Measurements from ENCODE around the gene KDM5A.
"Not testable (repeated sequence)": the region's sequence is repeated elsewhere in the genome, so short reads cannot be mapped to it uniquely, and the experiment has no call there.

KDM5A gene

DNA sequence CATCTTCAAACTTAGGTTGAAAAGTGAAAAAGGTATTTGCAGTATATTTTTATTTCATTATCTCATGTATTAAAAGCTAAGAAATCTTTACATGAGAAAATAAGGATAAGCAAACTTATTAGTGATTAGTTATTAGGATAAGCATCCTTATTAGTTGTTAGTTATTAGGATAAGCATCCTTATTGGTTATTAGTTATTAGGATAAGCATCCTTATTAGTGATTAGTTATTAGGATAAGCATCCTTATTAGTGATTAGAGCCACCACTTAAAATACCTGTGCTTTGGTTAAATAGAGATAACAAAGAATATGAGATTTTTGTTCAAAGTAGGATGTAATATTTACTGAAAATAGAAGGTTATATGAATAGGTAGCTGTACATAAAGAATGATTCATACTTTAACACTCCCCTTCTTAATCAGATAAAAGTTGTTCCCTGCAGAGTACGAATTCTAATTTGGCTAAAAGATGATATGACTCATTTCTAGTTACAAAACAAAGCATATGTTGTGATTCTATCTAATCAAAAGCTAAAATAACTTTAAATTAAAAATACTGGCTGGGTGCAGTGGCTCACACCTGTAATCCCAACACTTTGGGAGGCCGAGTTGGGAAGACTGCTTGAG lies 56.4 kb downstream of the KDM5A start:
- no peak for DNase-seq

DNA sequence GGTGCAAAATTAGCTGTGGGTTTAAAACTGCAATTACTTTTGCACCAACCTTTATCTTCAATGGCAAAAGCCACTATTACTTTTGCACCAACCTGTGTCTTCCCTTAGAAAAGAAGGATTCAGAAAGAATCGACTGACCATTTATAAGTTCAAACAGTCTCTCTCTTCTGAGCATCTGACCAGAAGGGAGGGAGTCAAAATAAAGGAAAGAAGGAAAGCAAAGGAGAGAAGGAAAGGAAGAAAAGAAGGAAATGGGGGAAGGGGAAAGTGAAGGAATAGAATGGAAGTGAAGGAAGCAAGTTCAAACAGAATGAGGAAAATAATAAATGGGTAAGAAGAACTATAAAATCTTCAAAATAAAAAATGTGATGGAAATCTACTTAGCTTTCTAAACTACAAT lies 57.8 kb downstream of the KDM5A start:
- no peak for DNase-seq

DNA sequence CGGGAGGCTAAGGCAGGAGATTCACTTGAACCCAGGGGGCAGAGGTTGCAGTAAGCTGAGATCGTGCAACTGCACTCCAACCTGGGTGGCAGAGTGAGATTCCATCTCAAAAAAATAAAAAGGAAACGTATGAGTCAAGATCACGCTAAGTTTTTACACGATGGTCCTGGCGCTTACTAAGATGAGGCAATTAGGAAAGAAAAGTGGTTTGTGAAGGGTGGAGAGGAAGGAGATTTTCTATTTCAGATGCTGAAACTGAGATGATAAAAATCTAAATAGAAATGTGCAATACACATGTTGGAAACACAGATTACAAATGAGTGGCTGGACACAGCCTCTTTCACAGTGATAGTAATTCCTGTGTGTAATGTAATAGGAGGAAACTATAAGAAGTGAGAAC lies 63.2 kb downstream of the KDM5A start:
- no peak for DNase-seq

DNA sequence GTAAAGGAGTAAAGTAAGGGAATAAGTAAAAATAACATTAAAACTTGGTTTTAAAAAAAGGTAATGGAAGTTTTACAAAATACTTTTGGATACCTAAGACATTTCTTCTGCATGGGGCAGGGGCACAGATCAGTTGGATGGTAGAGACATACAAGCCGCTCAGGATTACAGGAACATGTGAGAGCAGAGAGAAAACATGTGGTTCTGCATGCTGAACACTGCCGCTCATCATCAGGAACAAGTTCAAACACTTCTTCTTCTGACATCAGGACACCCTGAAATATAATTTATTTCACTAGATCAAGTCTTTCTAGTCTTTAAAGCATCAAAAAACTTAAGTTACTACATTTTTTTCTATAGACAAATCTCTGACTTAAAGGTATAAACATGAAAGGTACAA lies 65.6 kb downstream of the KDM5A start:
- DNase-seq: no peak

DNA sequence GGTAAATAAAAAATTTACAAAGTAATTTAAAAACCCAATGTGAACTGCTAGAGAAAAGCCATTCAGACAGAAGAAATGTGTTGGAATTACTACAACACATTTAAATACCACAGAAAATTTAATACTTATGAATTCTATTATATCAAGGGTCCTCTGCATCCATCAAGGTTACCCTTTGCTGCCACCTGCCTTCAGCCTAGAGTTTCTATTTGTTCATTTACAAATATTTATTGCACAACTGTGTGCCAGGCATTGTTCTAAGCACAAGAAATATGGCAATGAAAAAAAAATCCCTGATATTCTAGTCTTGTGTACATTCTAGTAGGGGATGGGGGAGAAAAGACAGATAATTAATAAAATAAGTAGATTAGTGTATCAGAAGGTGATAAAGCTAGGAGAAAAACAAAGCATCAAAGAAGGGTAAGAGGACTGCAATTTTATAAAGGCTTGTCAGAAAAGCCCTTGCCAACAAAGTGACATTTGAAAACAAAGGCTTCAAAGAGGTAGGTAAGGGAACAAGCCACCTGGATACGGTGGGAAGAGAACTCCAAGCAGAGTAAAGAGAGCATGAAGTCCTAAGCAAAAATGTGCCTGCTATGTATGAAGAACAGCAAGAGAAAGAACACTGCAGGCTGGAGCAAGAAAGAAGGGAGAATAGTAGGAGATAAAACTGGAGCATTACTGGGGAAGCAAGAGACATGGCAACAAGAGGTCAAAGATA lies 67.4 kb downstream of the KDM5A start:
- no peak for DNase-seq

DNA sequence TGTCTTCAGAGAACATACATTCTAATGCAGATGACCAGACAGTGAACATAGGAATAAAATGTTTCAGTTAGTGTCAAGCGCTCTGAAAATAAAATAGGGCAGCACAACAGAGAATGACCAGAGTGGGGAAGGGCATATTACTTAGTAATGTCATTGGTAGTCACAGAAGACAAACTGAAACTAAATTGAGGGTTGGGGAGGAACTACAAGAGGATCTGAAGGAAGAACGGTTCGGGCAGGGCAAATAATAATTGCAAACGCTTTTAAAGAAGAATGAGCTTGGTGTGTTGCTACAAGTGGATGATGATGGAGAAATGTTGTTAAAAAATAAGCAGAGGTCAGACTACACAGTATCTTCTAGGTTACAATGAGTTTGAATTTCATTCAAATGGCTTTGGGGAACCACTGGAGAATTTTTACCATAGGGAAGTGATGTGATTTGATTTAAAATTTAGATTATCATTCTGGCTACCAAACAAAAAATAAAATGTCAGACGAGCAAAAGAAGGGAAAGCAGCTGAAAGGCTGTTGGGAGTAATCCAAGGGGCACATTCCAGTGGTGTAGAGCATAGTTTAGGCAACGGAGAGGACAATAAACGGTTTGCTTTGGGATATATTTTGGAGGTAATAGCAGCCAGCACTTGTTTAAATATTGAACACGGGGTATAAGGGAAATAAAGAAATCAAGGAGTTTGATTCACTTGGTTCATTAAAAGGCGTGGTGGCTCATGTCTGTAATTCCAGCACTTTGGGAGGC lies 70.2 kb downstream of the KDM5A start:
- no peak for DNase-seq

DNA sequence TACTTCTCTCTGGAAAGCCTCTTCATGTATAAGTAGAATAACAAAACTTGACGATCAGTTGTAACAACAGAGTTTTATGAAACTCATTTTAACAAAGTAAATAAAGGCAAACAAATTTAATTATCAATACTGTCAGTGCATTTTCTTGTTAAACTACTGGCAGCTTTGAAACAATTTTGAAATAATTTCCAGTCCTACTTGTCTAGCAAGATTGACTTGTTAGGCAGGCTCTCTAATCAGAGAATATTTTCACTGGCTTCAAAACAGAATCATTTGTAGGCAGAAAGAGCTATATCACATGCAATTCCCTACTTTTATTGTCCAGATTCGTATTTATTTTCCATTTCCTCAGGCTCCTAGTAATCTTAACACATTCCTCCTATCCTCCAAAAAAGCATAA lies 80.6 kb downstream of the KDM5A start:
- no peak for DNase-seq

DNA sequence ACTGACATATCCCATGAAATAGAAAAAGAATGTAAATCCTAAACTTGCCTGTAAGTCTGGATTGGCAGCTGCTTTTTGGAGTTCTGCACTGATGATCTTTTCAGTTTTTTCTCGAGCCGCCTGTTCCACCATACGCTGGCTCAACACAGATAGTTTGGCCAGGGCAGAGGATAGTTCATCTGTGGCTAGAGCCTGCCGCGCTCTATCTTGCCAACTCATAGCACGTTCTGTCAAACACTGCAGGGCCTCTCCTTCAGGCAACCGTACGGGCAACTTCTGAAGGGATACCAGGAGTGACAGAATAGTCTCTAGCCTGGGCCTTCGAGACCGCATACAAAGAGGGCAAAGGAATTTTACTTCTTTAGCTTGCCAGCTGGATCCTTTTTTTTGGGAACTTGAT lies 81.7 kb downstream of the KDM5A start:
- DNase-seq: no peak

DNA sequence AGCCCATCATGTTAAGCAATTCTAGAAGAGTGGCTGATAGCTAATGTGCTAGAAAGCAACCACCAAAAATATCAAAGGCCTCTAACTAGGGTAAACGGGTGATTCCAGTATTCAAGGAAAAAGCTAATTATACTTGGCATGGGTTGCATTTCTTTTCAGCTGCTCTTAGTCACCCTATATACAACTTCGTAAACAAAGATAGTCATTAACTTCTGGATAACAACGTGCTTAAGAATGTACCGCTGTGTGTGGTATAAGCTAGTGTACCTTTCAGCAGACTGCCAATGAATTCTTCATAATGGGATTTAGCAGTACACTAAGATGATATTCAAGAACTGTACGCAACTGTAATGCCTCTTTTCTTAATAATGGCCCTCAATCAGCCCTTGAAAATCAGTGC lies 84.3 kb downstream of the KDM5A start:
- DNase-seq: no peak

DNA sequence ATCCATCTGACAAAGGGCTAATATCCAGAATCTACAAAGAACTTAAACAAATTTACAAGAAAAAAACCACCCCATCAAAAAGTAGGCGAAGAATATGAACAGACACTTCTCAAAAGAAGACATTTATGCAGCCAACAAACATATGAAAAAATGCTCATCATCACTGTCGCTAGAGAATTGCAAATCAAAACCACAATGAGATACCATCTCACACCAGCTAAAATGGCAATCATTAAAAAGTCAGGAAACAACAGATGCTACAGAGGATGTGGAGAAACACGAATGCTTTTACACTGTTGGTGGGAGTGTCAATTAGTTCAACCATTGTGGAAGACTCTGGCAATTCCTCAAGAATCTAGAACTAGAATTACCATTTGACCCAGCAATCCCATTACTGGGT lies 86.4 kb downstream of the KDM5A start:
- DNase-seq: not testable (repeated sequence)

DNA sequence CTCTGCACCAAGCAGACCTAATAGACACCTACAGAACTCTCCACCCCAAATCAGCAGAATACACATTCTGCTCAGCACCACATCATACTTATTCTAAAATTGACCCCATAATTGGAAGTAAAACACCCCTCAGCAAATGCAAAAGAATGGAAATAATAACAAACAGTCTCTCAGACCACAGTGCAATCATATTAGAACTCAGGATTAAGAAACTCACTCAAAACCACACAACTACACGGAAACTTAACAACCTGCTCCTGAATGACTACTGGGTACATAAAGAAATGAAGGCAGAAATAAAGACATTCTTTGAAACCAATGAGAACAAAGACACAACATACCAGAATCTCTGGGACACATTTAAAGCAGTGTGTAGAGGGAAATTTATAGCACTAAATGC lies 89.0 kb downstream of the KDM5A start:
- not testable (repeated sequence) for DNase-seq

DNA sequence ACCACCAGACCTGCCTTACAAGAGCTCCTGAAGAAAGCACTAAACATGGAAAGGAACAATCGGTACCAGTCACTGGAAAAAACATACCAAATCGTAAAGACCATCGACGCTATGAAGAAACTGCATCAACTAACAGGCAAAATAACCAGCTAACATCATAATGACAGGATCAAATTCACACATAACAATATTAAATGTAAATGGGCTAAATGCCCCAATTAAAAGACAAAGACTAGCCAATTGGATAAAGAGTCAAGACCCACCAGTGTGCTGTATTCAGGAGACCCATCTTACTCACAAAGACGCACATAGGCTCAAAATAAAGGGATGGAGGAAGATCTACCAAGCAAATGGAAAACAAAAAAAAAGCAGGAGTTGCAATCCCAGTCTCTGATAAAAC lies 89.6 kb downstream of the KDM5A start:
- DNase-seq: not testable (repeated sequence)

DNA sequence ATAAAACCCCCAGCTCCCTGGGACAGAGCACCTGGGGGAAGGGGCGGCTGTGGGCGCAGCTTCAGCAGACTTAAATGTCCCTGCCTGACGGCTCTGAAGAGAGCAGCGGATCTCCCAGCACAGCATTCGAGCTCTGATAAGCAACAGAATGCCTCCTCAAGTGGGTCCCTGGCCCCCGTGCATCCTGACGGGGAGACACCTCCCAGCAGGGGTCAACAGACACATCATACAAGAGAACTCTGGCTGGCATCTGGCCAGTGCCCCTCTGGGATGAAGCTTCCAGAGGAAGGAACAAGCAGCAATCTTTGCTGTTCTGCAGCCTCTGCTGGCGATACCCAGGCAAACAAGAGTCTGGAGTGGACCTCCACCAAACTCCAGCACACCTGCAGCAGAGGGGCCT lies 91.1 kb downstream of the KDM5A start:
- not testable (repeated sequence) for DNase-seq

DNA sequence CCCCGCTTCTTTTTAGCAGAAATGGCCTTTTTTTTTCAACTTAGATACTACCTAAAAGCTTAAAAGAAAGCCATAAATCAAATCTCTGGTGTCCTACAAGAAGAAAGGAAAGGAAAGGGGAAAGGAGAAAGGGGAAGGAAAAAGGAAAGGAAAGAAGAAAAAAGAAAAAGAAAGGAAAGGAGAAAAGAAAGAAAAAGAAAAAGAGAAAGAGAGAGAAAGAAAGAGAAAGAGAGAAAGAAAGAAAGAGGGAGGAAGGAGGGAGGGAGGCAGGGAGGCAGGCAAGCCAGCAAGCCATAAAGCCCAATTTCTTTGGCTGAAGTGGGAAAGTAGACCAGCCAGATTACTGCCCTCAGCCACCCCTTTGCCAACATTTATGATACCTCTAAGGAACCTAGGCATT lies 94.0 kb downstream of the KDM5A start:
- DNase-seq: no peak

DNA sequence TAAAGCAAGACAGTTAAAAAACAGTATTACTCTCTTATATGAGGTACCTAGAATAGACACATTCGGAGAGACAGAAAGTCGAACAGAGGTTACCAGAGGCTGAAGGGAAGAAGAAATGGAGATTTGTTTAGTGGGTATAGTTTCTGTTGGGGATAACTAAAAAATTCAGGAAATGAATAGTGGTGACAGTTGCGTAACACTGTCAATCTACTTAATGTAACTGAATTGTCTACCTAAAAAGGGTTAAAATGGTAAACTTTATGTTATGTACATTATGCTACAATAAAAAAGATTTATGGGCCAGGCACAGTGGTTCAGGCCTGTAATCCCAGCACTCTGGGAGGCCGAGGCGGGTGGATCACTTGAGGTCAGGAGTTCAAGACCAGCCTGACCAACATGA lies 95.9 kb downstream of the KDM5A start:
- no peak for DNase-seq

DNA sequence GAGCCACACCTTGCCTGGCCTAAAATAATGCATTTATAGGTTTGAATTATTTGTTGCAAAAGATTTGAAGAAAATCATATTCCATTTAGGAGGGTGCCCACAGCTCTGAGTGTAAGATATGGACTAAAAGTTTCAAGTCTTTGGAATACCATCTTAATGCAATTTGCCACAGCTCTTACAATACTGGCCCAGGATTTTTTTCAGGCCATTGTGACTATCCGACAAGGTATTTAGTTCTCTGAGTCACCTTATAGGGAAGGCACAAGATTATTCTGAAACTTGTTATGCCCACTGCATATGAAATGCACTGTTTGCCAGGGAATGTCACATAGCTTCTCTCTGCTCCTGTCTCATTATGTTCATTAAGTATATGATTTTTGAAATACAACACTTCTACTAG lies 96.9 kb downstream of the KDM5A start:
- DNase-seq: peak; percentile 1

DNA sequence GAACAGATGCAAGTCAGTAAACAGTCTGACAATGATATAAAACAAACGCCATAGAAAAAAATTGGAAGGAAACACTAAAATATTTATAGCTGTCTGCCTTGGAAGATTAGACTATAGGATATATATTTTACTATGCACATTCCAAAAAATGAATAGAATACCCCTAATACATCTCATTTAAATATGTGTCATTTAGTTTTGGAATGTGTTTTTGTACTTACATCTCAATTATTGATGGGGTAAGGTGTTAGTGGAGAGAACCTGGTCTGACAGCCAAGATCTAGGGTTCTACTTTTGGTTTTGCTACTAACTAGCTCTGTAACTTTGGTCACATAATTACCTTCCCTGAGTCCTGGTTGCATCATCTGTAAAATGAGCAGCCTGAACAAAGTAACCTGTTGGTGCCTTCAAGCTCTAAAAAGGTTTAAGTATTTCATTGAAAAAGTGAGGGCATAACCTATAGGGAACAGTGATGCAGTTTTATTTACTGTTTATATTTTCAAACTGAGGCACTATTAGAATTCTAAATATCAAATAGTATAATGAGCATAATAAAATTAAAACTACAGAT lies 97.9 kb downstream of the KDM5A start:
- DNase-seq: no peak

DNA sequence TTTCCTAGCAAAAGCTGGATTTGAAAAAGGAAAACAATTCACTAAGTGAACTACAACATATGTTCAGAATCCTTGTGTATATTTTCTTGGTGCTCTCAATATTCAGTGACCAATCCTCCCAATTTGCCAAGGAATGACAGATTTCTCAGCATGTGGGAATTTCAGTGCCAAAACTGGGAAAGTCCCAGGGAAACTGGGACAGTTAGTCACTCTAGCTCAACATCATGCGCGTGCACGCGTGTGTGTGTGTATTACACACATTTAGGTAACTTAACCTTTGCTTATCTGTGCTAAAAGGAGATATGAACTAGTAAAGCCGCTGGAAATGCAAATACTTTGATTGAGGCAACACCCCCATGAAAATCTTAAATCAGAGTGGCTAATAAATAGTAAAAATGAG lies 100.4 kb downstream of the KDM5A start:
- DNase-seq: no peak

DNA sequence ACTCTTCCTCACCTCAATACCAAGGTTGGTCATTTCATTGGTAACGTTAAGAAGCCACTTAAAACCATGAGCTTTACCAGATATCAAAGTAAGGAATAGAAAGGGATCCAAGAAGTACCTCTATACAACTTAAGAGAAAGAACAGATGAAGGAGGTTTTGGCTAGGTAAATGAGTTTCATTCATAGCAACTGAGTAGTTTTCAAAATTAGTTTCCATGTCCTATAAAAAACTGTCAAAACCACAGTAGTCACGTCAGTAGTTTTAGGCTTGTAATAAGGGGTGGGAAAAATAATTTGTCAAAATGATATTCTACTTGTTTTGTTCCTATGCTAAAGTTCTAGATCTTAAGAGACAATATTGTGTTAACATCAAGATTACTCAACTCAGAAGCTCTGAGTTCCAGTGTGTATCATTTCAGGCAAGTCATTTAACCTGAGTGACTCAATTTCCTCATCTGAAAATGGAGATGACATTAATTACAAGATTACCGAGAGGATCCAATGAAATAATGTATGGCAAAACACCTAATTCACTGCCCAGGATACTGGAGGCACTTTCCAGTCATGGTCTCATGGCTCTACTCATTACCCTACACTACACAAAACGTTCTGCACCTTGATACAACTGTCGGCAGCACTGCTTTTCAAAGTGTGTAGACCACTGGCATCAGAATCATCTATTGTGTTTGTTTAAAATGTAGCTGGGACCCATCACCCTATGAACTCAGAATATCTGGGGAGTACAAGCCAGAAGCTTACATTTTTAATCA lies 102.4 kb downstream of the KDM5A start:
- no peak for DNase-seq

DNA sequence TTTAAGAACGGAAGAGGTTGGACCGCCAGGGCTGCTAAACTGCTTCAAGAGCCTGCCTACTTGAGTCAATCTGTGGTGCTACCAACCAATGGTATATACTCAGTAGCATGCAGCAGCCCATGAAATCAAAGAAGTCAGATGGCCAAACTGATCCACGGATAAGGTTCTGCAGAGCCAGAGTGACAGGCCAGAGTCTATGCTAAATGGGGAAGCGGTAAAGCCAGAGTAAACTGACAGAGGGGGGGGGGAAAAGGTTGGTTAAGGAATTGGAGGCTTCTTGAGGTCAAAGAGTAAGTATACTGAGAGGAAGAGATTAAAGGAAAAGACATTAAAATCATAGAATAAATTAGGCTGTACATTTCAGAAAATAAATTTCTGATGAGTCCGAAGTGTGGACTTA lies 111.1 kb downstream of the KDM5A start:
- no peak for DNase-seq

DNA sequence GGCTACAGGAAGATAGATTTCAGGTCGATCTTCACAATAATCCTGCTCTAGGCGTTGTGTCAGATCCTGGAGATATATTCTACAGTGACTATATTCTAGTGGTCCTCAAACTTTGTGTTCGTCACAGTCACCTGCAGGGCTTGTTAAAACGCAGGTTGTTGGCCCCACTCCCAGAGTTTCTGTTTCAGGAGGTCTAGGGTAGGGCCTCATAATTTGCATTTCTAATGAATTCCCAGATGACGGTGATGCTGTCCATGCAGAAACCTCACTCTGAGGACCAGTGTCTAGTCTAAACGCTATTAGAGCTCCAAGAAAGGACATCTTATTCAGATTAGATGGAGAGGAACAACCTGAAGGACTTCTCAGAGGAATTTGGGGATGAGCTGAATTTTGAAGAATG lies 113.3 kb downstream of the KDM5A start:
- DNase-seq: no peak

DNA sequence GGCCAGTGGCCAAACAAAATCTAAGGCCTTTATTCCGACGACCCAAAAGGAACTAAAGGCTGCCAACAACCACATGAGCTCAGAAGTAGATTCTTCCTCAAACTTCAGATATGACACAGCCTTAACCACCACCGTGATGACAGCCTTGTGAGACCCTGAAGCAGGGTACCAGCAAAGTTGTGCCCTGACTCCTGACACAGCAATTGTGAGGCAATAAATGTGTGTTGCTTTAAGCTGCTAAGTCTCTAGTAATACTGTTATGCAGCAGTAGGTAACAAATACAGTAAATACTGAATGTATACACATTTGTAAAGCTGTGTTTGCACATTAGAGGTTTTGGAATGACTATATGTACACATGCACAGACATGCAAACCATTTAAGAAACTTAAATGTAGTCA lies 115.7 kb downstream of the KDM5A start:
- no peak for DNase-seq

DNA sequence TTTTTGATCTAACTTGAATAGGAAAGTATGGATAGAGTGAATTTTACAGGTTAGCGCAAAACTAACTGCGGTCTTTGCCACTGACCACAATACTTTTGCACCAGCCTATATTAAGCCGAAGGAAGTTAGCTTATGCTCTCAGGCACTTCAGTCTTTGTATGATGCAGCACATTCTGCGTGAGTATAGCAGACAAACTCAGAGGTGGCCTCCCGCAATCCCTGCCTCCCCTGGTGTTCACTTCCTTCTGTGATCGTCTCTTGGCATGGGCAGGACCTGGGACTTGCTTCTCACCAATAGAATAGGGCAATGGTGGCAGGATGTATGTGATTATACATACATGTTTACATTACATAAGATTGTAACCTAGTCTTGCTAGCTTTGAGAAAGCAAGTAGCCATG lies 116.2 kb downstream of the KDM5A start:
- no peak for DNase-seq

All from amniotic stem cell (primary cell).